ENCODE measurements around the gene NOCT. TPM values are rescaled to one million over a fixed set of nuclear protein-coding genes. Genes with fewer than 3 reads are reported as not detected.

NOCT gene
- polyA plus RNA-seq, 1 donor (not counting 4 experiments of a cell fraction or from before 2014, with no cell fraction given) = 12.6 TPM

DNA sequence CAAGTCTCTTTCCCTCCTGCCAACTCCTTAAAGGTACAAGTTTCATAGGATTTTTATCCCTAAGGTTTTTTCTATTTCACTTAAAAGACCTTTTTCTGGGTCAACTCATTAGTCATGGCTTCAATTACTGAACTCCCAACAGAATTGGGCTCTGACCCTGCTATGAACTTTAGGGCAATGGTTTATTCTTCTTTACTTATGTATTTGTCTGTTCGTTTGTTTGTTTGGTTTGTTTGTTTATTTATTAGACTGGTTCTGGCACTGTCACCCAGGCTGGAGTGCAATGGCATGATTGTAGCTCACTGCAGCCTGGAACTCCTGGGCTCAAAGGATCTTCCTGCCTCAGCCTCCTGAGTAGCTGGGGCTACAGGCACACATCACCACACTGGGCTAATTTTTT lies 5.9 kb upstream of the NOCT start:
- TF ChIP-seq EZH2 (IDR thresholded peaks at IDR 0.05; ENCODE audit: low read length) = no peak
- TF ChIP-seq, protein P1, sequence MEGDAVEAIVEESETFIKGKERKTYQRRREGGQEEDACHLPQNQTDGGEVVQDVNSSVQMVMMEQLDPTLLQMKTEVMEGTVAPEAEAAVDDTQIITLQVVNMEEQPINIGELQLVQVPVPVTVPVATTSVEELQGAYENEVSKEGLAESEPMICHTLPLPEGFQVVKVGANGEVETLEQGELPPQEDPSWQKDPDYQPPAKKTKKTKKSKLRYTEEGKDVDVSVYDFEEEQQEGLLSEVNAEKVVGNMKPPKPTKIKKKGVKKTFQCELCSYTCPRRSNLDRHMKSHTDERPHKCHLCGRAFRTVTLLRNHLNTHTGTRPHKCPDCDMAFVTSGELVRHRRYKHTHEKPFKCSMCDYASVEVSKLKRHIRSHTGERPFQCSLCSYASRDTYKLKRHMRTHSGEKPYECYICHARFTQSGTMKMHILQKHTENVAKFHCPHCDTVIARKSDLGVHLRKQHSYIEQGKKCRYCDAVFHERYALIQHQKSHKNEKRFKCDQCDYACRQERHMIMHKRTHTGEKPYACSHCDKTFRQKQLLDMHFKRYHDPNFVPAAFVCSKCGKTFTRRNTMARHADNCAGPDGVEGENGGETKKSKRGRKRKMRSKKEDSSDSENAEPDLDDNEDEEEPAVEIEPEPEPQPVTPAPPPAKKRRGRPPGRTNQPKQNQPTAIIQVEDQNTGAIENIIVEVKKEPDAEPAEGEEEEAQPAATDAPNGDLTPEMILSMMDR (optimal IDR thresholded peaks at IDR 0.05 in 1 of 3, IDR thresholded peaks at IDR 0.05 in 1 of 3, conservative IDR thresholded peaks at IDR 0.05 in 1 of 3; ENCODE audit: extremely low read depth in 1 of 3, insufficient read depth in 2 of 3, low read length in 3 of 3) = no peak
- dilution Hi-C loops (cut with MboI; ENCODE audit: extremely low pct_ligation_motif_present, low sequenced_read_pairs) = no loop called here
- FAIRE-seq = no peak
- H3K9ac ChIP-seq (ENCODE audit: control insufficient read depth, extremely low read depth, insufficient read depth, low read length) = no peak overlapping the region
- no peaks in the 10 kb centered on the region for H4K20me1 ChIP-seq (ENCODE audit: control insufficient read depth, extremely low read depth, insufficient read depth, low read length)
- H3K27me3 ChIP-seq (ENCODE audit: control insufficient read depth, extremely low read depth, insufficient read depth, low read length) = no peaks in the 10 kb centered on the region
- H3K27ac ChIP-seq (ENCODE audit: control insufficient read depth, insufficient read depth, low read length) = no peak overlapping the region
- DNase-seq (ENCODE audit: low read depth, low spot score) = no peak
- H3K79me2 ChIP-seq (ENCODE audit: control insufficient read depth, insufficient read depth, low read length) = no peaks in the 10 kb centered on the region
- no peak overlapping the region for H3K4me3 ChIP-seq (ENCODE audit: control insufficient read depth in 2 of 3, extremely low read depth in 1 of 3, insufficient read depth in 2 of 3, low read depth in 1 of 3, low read length in 3 of 3)
- H3K9me3 ChIP-seq (ENCODE audit: control insufficient read depth, low read depth, low read length) = no peaks in the 10 kb centered on the region
- peaks cover 9% of the 10 kb centered on the region for H3K4me1 ChIP-seq (ENCODE audit: control insufficient read depth, extremely low read depth, insufficient read depth, low read length)
- no peak overlapping the region for H3K4me2 ChIP-seq (ENCODE audit: control insufficient read depth, extremely low read depth, insufficient read depth, low read depth, low read length)
- H3K36me3 ChIP-seq (ENCODE audit: control insufficient read depth in 2 of 2, extremely low read depth in 1 of 2, insufficient read depth in 2 of 2, low read length in 2 of 2) = no peaks in the 10 kb centered on the region
- no peaks in the 10 kb centered on the region for H3K9me1 ChIP-seq (ENCODE audit: control insufficient read depth, extremely low read depth, insufficient read depth, low read length)
- H2AFZ ChIP-seq (ENCODE audit: control insufficient read depth, low read length) = no peak overlapping the region

DNA sequence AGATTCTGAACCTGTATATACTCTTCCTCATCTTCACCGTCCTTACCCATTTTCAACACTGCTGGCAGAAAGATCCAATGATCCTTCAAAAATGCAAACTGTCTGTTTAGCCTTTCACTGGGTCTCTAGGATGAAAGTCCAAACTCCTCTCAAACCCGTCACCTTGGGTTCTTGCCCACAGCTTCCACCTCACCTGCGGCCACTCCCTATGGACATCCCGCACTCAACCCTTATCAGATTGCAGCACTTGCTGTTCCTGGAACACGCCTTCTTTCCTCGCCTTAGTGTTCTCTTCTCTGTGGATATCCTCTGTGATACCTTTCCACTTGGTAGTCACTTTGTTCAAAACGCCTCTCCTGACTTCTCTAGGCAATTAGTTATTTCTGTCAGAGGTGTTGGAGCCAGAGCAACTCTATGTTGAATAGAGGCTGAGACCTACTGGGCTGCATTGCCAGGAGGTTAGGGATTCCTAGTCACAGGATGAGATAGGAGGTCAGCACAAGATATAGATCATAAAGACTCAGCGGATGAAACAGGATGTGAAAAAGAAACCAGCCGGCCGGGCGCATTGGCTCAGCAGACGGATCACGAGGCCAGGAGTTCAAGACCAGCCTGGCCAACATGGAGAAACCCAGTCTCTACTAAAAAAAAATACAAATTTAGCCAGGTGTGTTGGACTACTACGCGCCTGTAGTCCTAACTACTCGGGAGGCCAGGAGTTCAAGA lies 4.2 kb upstream of the NOCT start:
- DNase-seq (ENCODE audit: low read depth, low spot score) = no peak
- no peak overlapping the region for H3K4me3 ChIP-seq (ENCODE audit: control insufficient read depth in 2 of 3, extremely low read depth in 1 of 3, insufficient read depth in 2 of 3, low read depth in 1 of 3, low read length in 3 of 3)
- peaks cover 15% of the 10 kb centered on the region for H3K4me1 ChIP-seq (ENCODE audit: control insufficient read depth, extremely low read depth, insufficient read depth, low read length)
- H3K79me2 ChIP-seq (ENCODE audit: control insufficient read depth, insufficient read depth, low read length) = peaks cover 7% of the 10 kb centered on the region
- H4K20me1 ChIP-seq (ENCODE audit: control insufficient read depth, extremely low read depth, insufficient read depth, low read length) = no peaks in the 10 kb centered on the region
- H3K9ac ChIP-seq (ENCODE audit: control insufficient read depth, extremely low read depth, insufficient read depth, low read length) = no peak overlapping the region
- no peak overlapping the region for H2AFZ ChIP-seq (ENCODE audit: control insufficient read depth, low read length)
- H3K27me3 ChIP-seq (ENCODE audit: control insufficient read depth, extremely low read depth, insufficient read depth, low read length) = no peaks in the 10 kb centered on the region
- TF ChIP-seq, protein P1 (optimal IDR thresholded peaks at IDR 0.05 in 1 of 3, IDR thresholded peaks at IDR 0.05 in 1 of 3, conservative IDR thresholded peaks at IDR 0.05 in 1 of 3; ENCODE audit: extremely low read depth in 1 of 3, insufficient read depth in 2 of 3, low read length in 3 of 3) = no peak
- TF ChIP-seq EZH2 (IDR thresholded peaks at IDR 0.05; ENCODE audit: low read length) = no peak
- H3K27ac ChIP-seq (ENCODE audit: control insufficient read depth, insufficient read depth, low read length) = no peak overlapping the region
- no peaks in the 10 kb centered on the region for H3K36me3 ChIP-seq (ENCODE audit: control insufficient read depth in 2 of 2, extremely low read depth in 1 of 2, insufficient read depth in 2 of 2, low read length in 2 of 2)
- H3K4me2 ChIP-seq (ENCODE audit: control insufficient read depth, extremely low read depth, insufficient read depth, low read depth, low read length) = no peak overlapping the region
- dilution Hi-C loops (cut with MboI; ENCODE audit: extremely low pct_ligation_motif_present, low sequenced_read_pairs) = no loop called here
- no peaks in the 10 kb centered on the region for H3K9me3 ChIP-seq (ENCODE audit: control insufficient read depth, low read depth, low read length)
- no peak for FAIRE-seq
- no peaks in the 10 kb centered on the region for H3K9me1 ChIP-seq (ENCODE audit: control insufficient read depth, extremely low read depth, insufficient read depth, low read length)

Measured in keratinocyte (primary cell).